HEK293 (cell line): ENCODE measurements around the gene EIF1B.

ENCODE experiments used
- CTCF ChIA-PET: fragments of 350-600 bp; formaldehyde crosslinking; extraction: SDS; loops from one replicate; lab custom pipeline; 2021; ENCODE audit warnings: antibody characterized with exemption; lab: Yijun Ruan, JAX
- POLR2A ChIA-PET: fragments of 300-600 bp; formaldehyde crosslinking; extraction: SDS; loops from one replicate; lab custom pipeline; 2020; ENCODE audit warnings: antibody characterized with exemption, inconsistent platforms; lab: Yijun Ruan, JAX
- H3K27ac ChIP-seq: fragments of 200-500 bp; sonication (Bioruptor generic); 2 replicates; pipeline ENCODE4 v1.5.1; 2014; ENCODE audit warnings: low read depth, low read length, control low read depth, inconsistent platforms; ENCODE audit errors: extremely low read depth
- H3K36me3 ChIP-seq, 2 experiments: fragments of 200-500 bp in 1 of 2; sonication (Bioruptor generic) in 1 of 2; 1 replicate in 1 of 2; 2 replicates in 1 of 2; pipeline ENCODE4 v1.5.1; 2014 to 2017; ENCODE audit warnings: inconsistent platforms in 2 of 2, low read length in 2 of 2; ENCODE audit not compliant: control insufficient read depth in 2 of 2, insufficient read depth in 1 of 2
- H3K4me1 ChIP-seq: fragments of 200-500 bp; sonication (Bioruptor generic); 2 replicates; pipeline ENCODE4 v1.5.1; 2014; ENCODE audit warnings: mild to moderate bottlenecking, low read length, inconsistent platforms; ENCODE audit not compliant: control insufficient read depth, insufficient read depth
- H3K4me3 ChIP-seq: 2 replicates; pipeline ENCODE4 v1.5.1; 2011; ENCODE audit warnings: low read depth, mild to moderate bottlenecking, control low read depth, low read length, moderate library complexity
- H3K9me3 ChIP-seq: fragments of 200-500 bp; sonication (Bioruptor generic); 2 replicates; pipeline ENCODE4 v1.5.1; 2014; ENCODE audit warnings: low read depth, low read length, inconsistent platforms; ENCODE audit not compliant: control insufficient read depth, insufficient read depth
- BCL11B ChIP-seq: fragments of 450-650 bp; formaldehyde crosslinking; IDR thresholded peaks from 2 replicates; pipeline ENCODE4 v1.5.1; 2016; ENCODE audit warnings: low read depth, missing biosample characterization, missing genetic modification characterization
- SCRT1 ChIP-seq: fragments of 450-650 bp; formaldehyde crosslinking; IDR thresholded peaks from 2 replicates; pipeline ENCODE4 v1.5.1; 2016; ENCODE audit warnings: missing biosample characterization, missing genetic modification characterization, borderline replicate concordance
- SETDB1 ChIP-seq: IDR thresholded peaks from one replicate; pipeline ENCODE4 v1.6.1; 2017; ENCODE audit warnings: mild to moderate bottlenecking, low read length, moderate library complexity, mixed read lengths; ENCODE audit not compliant: insufficient read length
- ZBTB17 ChIP-seq: fragments of 450-650 bp; formaldehyde crosslinking; IDR thresholded peaks from 2 replicates; pipeline ENCODE4 v1.5.1; 2016; ENCODE audit warnings: missing biosample characterization, missing genetic modification characterization
- ZBTB49 ChIP-seq: fragments of 450-650 bp; formaldehyde crosslinking; IDR thresholded peaks from 2 replicates; pipeline ENCODE4 v1.5.1; 2016; ENCODE audit warnings: missing biosample characterization, missing genetic modification characterization, low read depth
- ZBTB7A ChIP-seq: fragments of 450-650 bp; formaldehyde crosslinking; IDR thresholded peaks from 2 replicates; pipeline ENCODE4 v1.5.1; 2016; ENCODE audit warnings: low read depth, missing biosample characterization, missing genetic modification characterization
- ZFP3 ChIP-seq: fragments of 450-650 bp; formaldehyde crosslinking; IDR thresholded peaks from 2 replicates; pipeline ENCODE4 v1.5.1; 2016; ENCODE audit warnings: low read depth, missing biosample characterization, missing genetic modification characterization
- ZNF341 ChIP-seq: fragments of 450-650 bp; formaldehyde crosslinking; IDR thresholded peaks from 2 replicates; pipeline ENCODE4; 2016; ENCODE audit warnings: low read depth, missing biosample characterization, missing genetic modification characterization
- ZNF398 ChIP-seq: fragments of 450-650 bp; formaldehyde crosslinking; IDR thresholded peaks from 2 replicates; pipeline ENCODE4 v1.5.1; 2017; ENCODE audit warnings: missing biosample characterization, missing genetic modification characterization
- ZNF426 ChIP-seq: fragments of 450-650 bp; formaldehyde crosslinking; IDR thresholded peaks from 2 replicates; pipeline ENCODE4 v1.5.1; 2017; ENCODE audit warnings: missing biosample characterization, missing genetic modification characterization, mild to moderate bottlenecking, inconsistent platforms, moderate library complexity
- ZNF488 ChIP-seq: fragments of 450-650 bp; formaldehyde crosslinking; IDR thresholded peaks from 2 replicates; pipeline ENCODE4 v1.5.1; 2016; ENCODE audit warnings: missing biosample characterization, missing genetic modification characterization
- ZNF521 ChIP-seq: fragments of 450-650 bp; formaldehyde crosslinking; IDR thresholded peaks from 2 replicates; pipeline ENCODE4 v1.5.1; 2017; ENCODE audit warnings: missing biosample characterization, mild to moderate bottlenecking, missing genetic modification characterization
- ZNF560 ChIP-seq: fragments of 450-650 bp; formaldehyde crosslinking; IDR thresholded peaks from 2 replicates; pipeline ENCODE4 v1.5.1; 2017; ENCODE audit warnings: missing biosample characterization, missing genetic modification characterization, borderline replicate concordance
- TF ChIP-seq, protein P1 (sequence below): fragments of 450-650 bp; formaldehyde crosslinking; optimal IDR thresholded peaks from 2 replicates; pipeline ENCODE3; 2016; ENCODE audit warnings: missing biosample characterization, mild to moderate bottlenecking, missing genetic modification characterization
- TF ChIP-seq, protein P2 (sequence below): fragments of 450-650 bp; formaldehyde crosslinking; IDR thresholded peaks from 2 replicates; pipeline ENCODE4 v1.5.1; 2016; ENCODE audit warnings: missing biosample characterization, missing genetic modification characterization
- TF ChIP-seq, protein P3 (sequence below): fragments of 450-650 bp; formaldehyde crosslinking; IDR thresholded peaks from 2 replicates; pipeline ENCODE4 v1.5.1; 2016; ENCODE audit warnings: missing biosample characterization, missing genetic modification characterization

EIF1B gene

DNA sequence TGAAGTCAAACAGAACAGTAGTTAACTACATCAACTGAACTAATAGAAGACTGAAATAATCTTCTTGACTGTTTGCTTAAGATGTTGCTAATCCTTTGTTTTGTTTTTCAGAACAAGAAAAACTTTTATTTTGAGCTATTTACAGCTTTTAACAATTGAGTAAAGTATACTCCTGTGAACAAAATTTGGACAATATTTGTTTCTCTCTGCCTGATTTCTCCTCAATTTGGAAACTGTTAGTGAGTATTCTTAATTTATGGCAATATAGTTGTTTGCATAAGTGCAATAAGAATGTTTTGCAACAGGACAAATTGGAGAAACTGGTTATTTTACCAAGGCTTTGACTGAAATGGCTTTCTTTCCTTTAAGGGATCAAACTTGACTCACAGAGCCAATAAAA, 41.0 kb downstream of the EIF1B start:
- H3K27ac ChIP-seq = no peak overlapping the region
- H3K4me1 ChIP-seq = no peaks in the 10 kb centered on the region
- no peaks in the 10 kb centered on the region for H3K9me3 ChIP-seq
- CTCF ChIA-PET = no interaction called here
- TF ChIP-seq BCL11B (tag by site-specific recombination) (no peak), ZNF488 (tag by site-specific recombination) (no peak), SETDB1 (peak; percentile 88)
- TF ChIP-seq, all 188 proteins: peak for 1
- POLR2A ChIA-PET = no interaction called here
- Histone ChIP-seq H3K36me3 (no peaks in the 10 kb centered on the region), H3K4me3 (no peak overlapping the region)

DNA sequence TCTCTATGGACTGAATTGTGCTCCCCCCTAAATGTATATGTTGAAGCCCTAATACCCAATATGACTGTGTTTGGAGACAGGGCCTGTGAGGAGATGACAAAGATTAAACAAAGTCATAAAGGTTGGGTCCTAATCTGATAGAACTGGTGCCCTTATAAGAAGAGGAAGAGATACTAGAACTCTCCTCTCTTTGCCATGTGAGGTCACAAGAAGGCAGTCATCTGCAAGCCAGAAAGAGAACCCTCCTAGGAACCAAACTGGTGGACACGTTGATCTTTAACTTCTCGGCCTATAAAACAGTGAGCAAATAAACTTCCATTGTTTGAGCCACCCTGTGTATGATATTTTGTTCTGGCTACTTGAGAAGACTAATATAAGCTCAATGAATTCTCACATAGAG, 45.9 kb downstream of the EIF1B start:
- H3K9me3 ChIP-seq = no peaks in the 10 kb centered on the region
- no peaks in the 10 kb centered on the region for H3K4me1 ChIP-seq
- H3K4me3 ChIP-seq = no peak overlapping the region
- ChIA-PET CTCF (no interaction called here), POLR2A (no interaction called here)
- no peaks in the 10 kb centered on the region for H3K36me3 ChIP-seq
- no peak overlapping the region for H3K27ac ChIP-seq
- no peak for TF ChIP-seq ZFP3 (tag by site-specific recombination)
- TF ChIP-seq, protein P1, sequence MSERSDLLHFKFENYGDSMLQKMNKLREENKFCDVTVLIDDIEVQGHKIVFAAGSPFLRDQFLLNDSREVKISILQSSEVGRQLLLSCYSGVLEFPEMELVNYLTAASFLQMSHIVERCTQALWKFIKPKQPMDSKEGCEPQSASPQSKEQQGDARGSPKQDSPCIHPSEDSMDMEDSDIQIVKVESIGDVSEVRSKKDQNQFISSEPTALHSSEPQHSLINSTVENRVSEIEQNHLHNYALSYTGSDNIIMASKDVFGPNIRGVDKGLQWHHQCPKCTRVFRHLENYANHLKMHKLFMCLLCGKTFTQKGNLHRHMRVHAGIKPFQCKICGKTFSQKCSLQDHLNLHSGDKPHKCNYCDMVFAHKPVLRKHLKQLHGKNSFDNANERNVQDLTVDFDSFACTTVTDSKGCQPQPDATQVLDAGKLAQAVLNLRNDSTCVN (tag by site-specific recombination) = no peak
- TF ChIP-seq ZNF398 (tag by site-specific recombination) = no peak
- no peak for TF ChIP-seq ZNF341
- no peak for TF ChIP-seq ZBTB7A
- TF ChIP-seq SCRT1 (tag by site-specific recombination) = no peak
- TF ChIP-seq ZNF521 (tag by site-specific recombination) = no peak
- TF ChIP-seq ZBTB49 = no peak
- no peak for TF ChIP-seq ZNF560 (tag by site-specific recombination)
- TF ChIP-seq, protein P2, sequence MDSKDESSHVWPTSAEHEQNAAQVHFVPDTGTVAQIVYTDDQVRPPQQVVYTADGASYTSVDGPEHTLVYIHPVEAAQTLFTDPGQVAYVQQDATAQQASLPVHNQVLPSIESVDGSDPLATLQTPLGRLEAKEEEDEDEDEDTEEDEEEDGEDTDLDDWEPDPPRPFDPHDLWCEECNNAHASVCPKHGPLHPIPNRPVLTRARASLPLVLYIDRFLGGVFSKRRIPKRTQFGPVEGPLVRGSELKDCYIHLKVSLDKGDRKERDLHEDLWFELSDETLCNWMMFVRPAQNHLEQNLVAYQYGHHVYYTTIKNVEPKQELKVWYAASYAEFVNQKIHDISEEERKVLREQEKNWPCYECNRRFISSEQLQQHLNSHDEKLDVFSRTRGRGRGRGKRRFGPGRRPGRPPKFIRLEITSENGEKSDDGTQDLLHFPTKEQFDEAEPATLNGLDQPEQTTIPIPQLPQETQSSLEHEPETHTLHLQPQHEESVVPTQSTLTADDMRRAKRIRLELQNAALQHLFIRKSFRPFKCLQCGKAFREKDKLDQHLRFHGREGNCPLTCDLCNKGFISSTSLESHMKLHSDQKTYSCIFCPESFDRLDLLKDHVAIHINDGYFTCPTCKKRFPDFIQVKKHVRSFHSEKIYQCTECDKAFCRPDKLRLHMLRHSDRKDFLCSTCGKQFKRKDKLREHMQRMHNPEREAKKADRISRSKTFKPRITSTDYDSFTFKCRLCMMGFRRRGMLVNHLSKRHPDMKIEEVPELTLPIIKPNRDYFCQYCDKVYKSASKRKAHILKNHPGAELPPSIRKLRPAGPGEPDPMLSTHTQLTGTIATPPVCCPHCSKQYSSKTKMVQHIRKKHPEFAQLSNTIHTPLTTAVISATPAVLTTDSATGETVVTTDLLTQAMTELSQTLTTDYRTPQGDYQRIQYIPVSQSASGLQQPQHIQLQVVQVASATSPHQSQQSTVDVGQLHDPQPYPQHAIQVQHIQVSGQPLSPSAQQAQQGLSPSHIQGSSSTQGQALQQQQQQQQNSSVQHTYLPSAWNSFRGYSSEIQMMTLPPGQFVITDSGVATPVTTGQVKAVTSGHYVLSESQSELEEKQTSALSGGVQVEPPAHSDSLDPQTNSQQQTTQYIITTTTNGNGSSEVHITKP (tag by site-specific recombination) = no peak
- TF ChIP-seq ZBTB17 (tag by site-specific recombination) = no peak
- TF ChIP-seq ZNF426 (tag by site-specific recombination) = no peak
- TF ChIP-seq, protein P3, sequence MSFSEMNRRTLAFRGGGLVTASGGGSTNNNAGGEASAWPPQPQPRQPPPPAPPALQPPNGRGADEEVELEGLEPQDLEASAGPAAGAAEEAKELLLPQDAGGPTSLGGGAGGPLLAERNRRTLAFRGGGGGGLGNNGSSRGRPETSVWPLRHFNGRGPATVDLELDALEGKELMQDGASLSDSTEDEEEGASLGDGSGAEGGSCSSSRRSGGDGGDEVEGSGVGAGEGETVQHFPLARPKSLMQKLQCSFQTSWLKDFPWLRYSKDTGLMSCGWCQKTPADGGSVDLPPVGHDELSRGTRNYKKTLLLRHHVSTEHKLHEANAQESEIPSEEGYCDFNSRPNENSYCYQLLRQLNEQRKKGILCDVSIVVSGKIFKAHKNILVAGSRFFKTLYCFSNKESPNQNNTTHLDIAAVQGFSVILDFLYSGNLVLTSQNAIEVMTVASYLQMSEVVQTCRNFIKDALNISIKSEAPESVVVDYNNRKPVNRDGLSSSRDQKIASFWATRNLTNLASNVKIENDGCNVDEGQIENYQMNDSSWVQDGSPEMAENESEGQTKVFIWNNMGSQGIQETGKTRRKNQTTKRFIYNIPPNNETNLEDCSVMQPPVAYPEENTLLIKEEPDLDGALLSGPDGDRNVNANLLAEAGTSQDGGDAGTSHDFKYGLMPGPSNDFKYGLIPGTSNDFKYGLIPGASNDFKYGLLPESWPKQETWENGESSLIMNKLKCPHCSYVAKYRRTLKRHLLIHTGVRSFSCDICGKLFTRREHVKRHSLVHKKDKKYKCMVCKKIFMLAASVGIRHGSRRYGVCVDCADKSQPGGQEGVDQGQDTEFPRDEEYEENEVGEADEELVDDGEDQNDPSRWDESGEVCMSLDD (tag by site-specific recombination) = no peak
